GM21367 (cell line): Measurements from ENCODE around the gene AHCYL1.
A peak's percentile ranks its signal among the peaks of the same experiment; 100 is the strongest.
"Not testable (repeated sequence)": the region's sequence is repeated elsewhere in the genome, so short reads cannot be mapped to it uniquely, and the experiment has no call there.

Experiments used
- ATAC-seq: cut with Tn5 transposase; IDR thresholded peaks from one replicate; pipeline ENCODE4 v1.9.1; 2021; ENCODE audit not compliant: unreplicated experiment

AHCYL1 gene

GRCh38 chr1:109996476-109996875, 11.9 kb downstream of the AHCYL1 start:
- ATAC-seq: no peak

DNA sequence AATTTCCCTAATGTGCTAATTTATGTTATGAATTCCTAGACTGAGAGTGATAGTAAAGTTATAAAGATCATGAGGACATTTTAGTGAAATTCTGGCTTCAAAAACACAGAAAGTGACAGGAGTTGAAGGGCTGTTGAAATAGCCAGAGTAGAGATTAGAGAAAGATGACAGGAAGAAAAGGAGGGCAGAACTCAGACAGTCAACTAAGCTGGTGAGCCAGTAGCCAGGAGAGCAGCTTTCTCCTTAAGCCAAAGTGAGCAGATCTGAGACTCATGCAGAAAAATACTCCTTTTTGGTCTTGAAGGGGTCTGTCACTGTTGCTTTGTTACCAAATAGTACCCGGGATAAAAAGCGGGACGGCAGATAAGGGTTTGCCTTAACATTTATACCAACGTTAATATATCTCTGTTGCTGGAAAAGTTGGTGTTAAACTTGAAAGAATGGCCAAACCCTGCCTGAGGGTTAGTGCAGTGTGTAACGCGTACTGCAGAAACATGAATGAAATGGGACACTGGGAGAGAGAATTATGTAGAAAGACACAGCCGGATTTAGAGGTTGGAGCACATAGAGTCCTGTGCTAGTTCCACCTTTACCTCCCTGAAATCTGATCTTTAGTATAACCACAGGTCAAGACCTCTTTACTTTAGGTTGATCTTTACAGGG, 12.8 kb downstream of the AHCYL1 start:
- no peak for ATAC-seq

GRCh38 chr1:109997867-109998229, 13.3 kb downstream of the AHCYL1 start:
- no peak for ATAC-seq

DNA sequence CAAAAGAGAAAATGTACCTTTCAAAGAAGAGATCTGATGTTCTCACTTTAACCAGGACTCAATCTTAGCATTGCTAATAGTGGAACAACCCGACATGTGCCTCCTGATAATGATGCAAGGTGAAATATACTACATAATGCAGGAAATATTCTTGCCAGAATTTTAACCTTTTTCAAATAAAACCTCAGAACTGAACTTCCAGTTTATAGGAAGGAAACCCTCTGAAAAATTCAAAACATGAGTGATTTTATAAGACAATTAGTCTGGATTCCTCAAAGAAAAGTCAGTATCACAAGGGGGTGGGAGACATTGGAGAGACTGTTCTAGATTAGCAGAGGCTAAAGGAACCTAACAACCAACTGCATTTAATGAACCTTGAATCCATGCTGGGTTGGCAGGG, 18.1 kb downstream of the AHCYL1 start:
- ATAC-seq: no peak

- ATAC-seq: peak; percentile 46
Observed at GRCh38 chr1:110003747-110004428, 19.3 kb downstream of the AHCYL1 start.

- ATAC-seq: no peak
Observed at GRCh38 chr1:110004583-110004982, 20.0 kb downstream of the AHCYL1 start.

GRCh38 chr1:110005971-110006370, 21.4 kb downstream of the AHCYL1 start:
- ATAC-seq: no peak

GRCh38 chr1:110006516-110006915, 22.0 kb downstream of the AHCYL1 start:
- no peak for ATAC-seq

GRCh38 chr1:110007046-110007830, 22.7 kb downstream of the AHCYL1 start:
- no peak for ATAC-seq

DNA sequence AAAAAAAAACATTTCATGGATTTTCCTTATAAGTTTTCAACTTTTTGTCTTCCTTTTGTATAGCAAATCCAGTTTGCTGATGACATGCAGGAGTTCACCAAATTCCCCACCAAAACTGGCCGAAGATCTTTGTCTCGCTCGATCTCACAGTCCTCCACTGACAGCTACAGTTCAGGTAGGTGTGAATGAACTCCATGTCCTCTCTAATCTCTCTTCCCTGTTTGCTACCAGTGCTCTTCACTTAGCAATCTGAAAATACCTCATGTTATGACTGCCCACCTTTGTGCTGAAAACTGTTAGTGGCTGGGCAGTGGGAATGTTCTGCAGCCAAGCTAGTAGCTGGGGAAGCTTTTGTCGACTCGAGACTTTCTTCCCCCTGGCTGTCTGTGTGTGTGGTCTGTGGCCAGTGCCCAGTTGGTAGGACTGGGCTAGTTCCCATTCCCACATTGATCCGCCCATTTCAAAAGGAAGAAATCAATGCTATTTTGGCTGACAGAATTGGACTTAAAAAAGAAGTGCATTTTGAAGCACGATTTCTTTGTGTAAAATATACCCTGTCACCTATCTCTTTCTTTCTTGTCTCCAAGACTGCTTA, 24.5 kb downstream of the AHCYL1 start:
- no peak for ATAC-seq

- ATAC-seq: peak; percentile 93
Observed at GRCh38 chr1:110011527-110012041, 27.0 kb downstream of the AHCYL1 start.

- ATAC-seq: peak; percentile 42
Observed at GRCh38 chr1:110012100-110012780, 27.7 kb downstream of the AHCYL1 start.

GRCh38 chr1:110017792-110018191, 33.2 kb downstream of the AHCYL1 start:
- no peak for ATAC-seq

- ATAC-seq: no peak
Observed at GRCh38 chr1:110018396-110018795, 33.8 kb downstream of the AHCYL1 start.

GRCh38 chr1:110019770-110020169, 35.2 kb downstream of the AHCYL1 start:
- no peak for ATAC-seq

GRCh38 chr1:110021285-110021684, 36.7 kb downstream of the AHCYL1 start:
- no peak for ATAC-seq

DNA sequence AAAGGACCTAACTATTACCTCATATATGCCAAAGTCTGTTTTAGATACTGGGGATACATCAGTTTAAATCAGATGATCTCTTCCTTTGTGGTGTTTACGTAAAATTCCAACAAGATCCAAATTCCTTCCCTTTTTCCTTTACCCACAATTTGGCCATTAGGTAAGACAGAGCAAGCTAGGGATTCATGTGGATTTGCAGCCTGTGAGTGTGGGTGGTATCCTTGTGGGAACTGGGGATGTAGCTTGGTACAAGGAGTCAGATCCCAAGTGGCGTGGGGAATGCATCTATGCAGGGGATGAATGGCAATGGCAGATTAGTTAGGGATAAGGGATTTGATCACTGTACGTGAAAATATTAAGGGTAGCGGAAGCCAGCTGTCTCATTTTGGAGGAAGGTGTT, 40.0 kb downstream of the AHCYL1 start:
- no peak for ATAC-seq

- ATAC-seq: not testable (repeated sequence)
Observed at GRCh38 chr1:110030687-110031086, 46.1 kb downstream of the AHCYL1 start.

DNA sequence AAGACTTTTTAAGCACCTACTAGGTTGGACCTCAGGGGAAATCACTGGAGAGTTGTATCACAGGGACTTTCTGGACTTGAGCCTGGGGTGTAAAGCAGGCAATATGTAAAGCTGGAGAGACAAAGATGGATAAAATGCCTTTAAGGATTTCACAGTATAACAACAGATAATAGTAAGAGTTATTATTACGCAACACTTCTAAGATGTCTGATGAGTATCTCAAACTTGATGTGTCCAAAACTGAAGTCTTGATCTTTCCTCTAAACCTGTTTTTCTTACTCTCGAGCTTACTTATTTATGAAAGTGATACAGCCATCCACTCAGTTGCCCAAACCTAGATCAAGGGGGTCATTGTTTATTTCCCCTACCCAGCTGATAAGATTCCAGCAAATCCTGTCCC, 47.8 kb downstream of the AHCYL1 start:
- ATAC-seq: no peak

DNA sequence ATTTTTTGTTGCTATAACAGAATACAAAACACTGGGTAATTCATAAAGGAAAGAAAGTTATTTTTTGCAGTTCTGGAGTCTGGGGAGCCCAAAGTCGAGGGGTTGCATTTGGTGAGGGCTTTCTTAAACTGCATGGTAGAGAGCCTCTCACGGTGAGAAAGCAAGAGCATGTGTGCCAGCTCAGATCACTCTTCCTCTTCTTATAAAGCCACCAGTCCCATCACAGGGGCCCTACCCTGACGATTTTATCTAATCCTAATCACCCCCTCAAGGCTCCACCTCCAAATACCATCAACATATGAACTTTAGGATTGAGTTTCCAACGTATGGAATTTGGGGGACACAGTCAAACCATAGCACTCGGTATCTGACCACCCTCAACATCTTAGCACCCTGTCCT, 48.9 kb downstream of the AHCYL1 start:
- ATAC-seq: no peak

- no peak for ATAC-seq
Observed at GRCh38 chr1:110034040-110034450, 49.5 kb downstream of the AHCYL1 start.
